HCT116 (cell line): ENCODE data around the gene ZBTB7B. TPM values are rescaled to one million over a fixed set of nuclear protein-coding genes. Genes with fewer than 3 reads are reported as not detected.

Experiments
- ATAC-seq: fragments of 200-7000 bp; cut with Tn5 transposase; 2 replicates; pipeline ENCODE4 v1.9.1; 2020; ENCODE audit warnings: mild to moderate bottlenecking, moderate library complexity
- BruUV-seq: library from RNA; stranded (reverse); fragments of 400-500 nt; replicated peaks from 2 replicates; lab custom pipeline; 2021; lab: Mats Ljungman, UMichigan
- CTCF ChIA-PET: fragments of 300-600 bp; sonication (Branson Sonifier 250); formaldehyde crosslinking; loops from one replicate; lab custom pipeline; 2021; ENCODE audit warnings: antibody characterized with exemption; lab: Charles Lee
- POLR2A ChIA-PET: fragments of 300-600, 350-600 bp; sonication (Branson Sonifier 250); formaldehyde crosslinking; loops from one replicate; lab custom pipeline; 2021; ENCODE audit warnings: antibody characterized with exemption; lab: Charles Lee
- RAD21 ChIA-PET, 2 experiments: fragments of 300-600 bp; sonication (Branson Sonifier 250); formaldehyde crosslinking; loops; one replicate each; lab custom pipeline; 2023; ENCODE audit warnings: low total read pairs in 2 of 2; ENCODE audit not compliant: uncharacterized antibody in 2 of 2, unreplicated experiment in 2 of 2, low non-redundant PET in 1 of 2; lab: Charles Lee
- DNase-seq: peaks from one replicate; pipeline ENCODE4 v3.0.0-alpha.2; 2010; ENCODE audit warnings: low read depth, low spot score
- H2AFZ ChIP-seq: fragments of 200-600 bp; shearing (Covaris generic), sonication (generic); 2 replicates; pipeline ENCODE4 v1.6.1; 2017; ENCODE audit warnings: low read depth, mixed run types, mixed read lengths, antibody characterized with exemption, low read length; ENCODE audit not compliant: poor library complexity, severe bottlenecking
- H3K27ac ChIP-seq: 2 replicates; pipeline ENCODE4 v1.5.1; 2012; ENCODE audit warnings: low read depth, low read length
- H3K27me3 ChIP-seq: fragments of 200-600 bp; sonication (generic); 2 replicates; pipeline ENCODE4 v1.6.1; 2016; ENCODE audit warnings: mixed run types, low read length, mixed read lengths; ENCODE audit not compliant: insufficient read depth
- H3K36me3 ChIP-seq, 2 experiments: fragments of 200-500 bp in 1 of 2; fragments of 200-600 bp in 1 of 2; sonication (Bioruptor generic) in 1 of 2; sonication (generic) in 1 of 2; 2 replicates each; pipeline versions ENCODE4 v1.5.1 to v1.6.1; 2014 to 2016; ENCODE audit warnings: low read length in 2 of 2, inconsistent platforms in 1 of 2, mixed read lengths in 1 of 2, mixed run types in 1 of 2; ENCODE audit not compliant: insufficient read depth in 2 of 2, control insufficient read depth in 1 of 2
- H3K4me1 ChIP-seq, 2 experiments: fragments of 200-600 bp in 1 of 2; sonication (generic) in 1 of 2; 2 replicates each; pipeline versions ENCODE4 v1.5.1 to v1.6.1; 2012 to 2017; ENCODE audit warnings: low read length in 2 of 2, inconsistent platforms in 1 of 2, mild to moderate bottlenecking in 1 of 2, mixed read lengths in 1 of 2, mixed run types in 1 of 2, moderate library complexity in 1 of 2; ENCODE audit not compliant: insufficient read depth in 2 of 2, control insufficient read depth in 1 of 2
- H3K4me2 ChIP-seq: fragments of 200-600 bp; sonication (generic); 2 replicates; pipeline ENCODE4 v1.6.1; 2017; ENCODE audit warnings: mixed run types, low read length, mixed read lengths
- H3K4me3 ChIP-seq, 2 experiments: fragments of 200-600 bp in 1 of 2; sonication (generic) in 1 of 2; replicated peaks in 1 of 2; 2 replicates each; pipeline ENCODE4 v1.5.1; 2011 to 2016; ENCODE audit warnings: low read length in 2 of 2, control low read depth in 1 of 2, low read depth in 1 of 2, mild to moderate bottlenecking in 1 of 2, mixed read lengths in 1 of 2, mixed run types in 1 of 2
- H3K79me2 ChIP-seq: fragments of 200-600 bp; sonication (generic); 2 replicates; pipeline ENCODE4 v1.6.1; 2017; ENCODE audit warnings: mild to moderate bottlenecking, mixed run types, low read length, moderate library complexity, mixed read lengths; ENCODE audit not compliant: insufficient read depth
- H3K9ac ChIP-seq: fragments of 200-600 bp; sonication (generic); 2 replicates; pipeline ENCODE4 v1.6.1; 2016; ENCODE audit warnings: low read length, mixed read lengths
- H3K9me2 ChIP-seq: fragments of 200-600 bp; sonication (generic), shearing (Covaris generic); 2 replicates; pipeline ENCODE4 v1.6.1; 2017; ENCODE audit warnings: mixed run types, mild to moderate bottlenecking, moderate library complexity; ENCODE audit not compliant: insufficient read depth
- H3K9me3 ChIP-seq, 2 experiments: fragments of 200-500 bp in 1 of 2; fragments of 200-600 bp in 1 of 2; sonication (Bioruptor generic) in 1 of 2; sonication (generic) in 1 of 2; 2 replicates each; pipeline ENCODE4 v1.6.1; 2014 to 2017; ENCODE audit warnings: low read length in 2 of 2, mixed read lengths in 2 of 2, inconsistent platforms in 1 of 2, low read depth in 1 of 2, mild to moderate bottlenecking in 1 of 2, mixed run types in 1 of 2, moderate library complexity in 1 of 2; ENCODE audit not compliant: control insufficient read depth in 1 of 2, insufficient read depth in 1 of 2
- H4K20me1 ChIP-seq: fragments of 200-600 bp; sonication (generic), shearing (Covaris generic); 2 replicates; pipeline ENCODE4 v1.6.1; 2017; ENCODE audit warnings: mixed run types, mild to moderate bottlenecking, moderate library complexity; ENCODE audit not compliant: insufficient read depth
- CBX3 ChIP-seq: IDR thresholded peaks from 2 replicates; pipeline ENCODE4 v1.6.1; 2012; ENCODE audit warnings: low read depth
- CEBPB ChIP-seq: IDR thresholded peaks from 2 replicates; pipeline ENCODE4 v1.6.1; 2012; ENCODE audit warnings: low read depth
- EGR1 ChIP-seq: IDR thresholded peaks from 2 replicates; pipeline ENCODE4 v1.6.1; 2012; ENCODE audit warnings: low read depth
- ELF1 ChIP-seq: IDR thresholded peaks from 2 replicates; pipeline ENCODE4 v1.6.1; 2012; ENCODE audit warnings: low read depth, borderline replicate concordance
- EZH2 ChIP-seq: fragments of 200-600 bp; sonication (generic); IDR thresholded peaks from 2 replicates; pipeline ENCODE4 v1.6.1; 2017; ENCODE audit warnings: antibody characterized with exemption, mixed run types
- EZH2phosphoT487 ChIP-seq: fragments of 200-600 bp; IDR thresholded peaks from 2 replicates; pipeline ENCODE4 v1.6.1; 2018; ENCODE audit warnings: antibody characterized with exemption, borderline replicate concordance
- FOSL1 ChIP-seq: IDR thresholded peaks from 2 replicates; pipeline ENCODE4 v1.6.1; 2012; ENCODE audit warnings: low read depth
- JUND ChIP-seq: IDR thresholded peaks from 2 replicates; pipeline ENCODE4 v1.6.1; 2012
- POLR2AphosphoS5 ChIP-seq: IDR thresholded peaks from 2 replicates; pipeline ENCODE4 v1.6.1; 2011; ENCODE audit warnings: mild to moderate bottlenecking, low read depth, low read length, moderate library complexity
- RAD21 ChIP-seq: IDR thresholded peaks from 2 replicates; pipeline ENCODE4 v1.6.1; 2012; ENCODE audit warnings: low read depth, mild to moderate bottlenecking
- SP1 ChIP-seq: IDR thresholded peaks from 2 replicates; pipeline ENCODE4 v1.6.1; 2012; ENCODE audit warnings: low read depth
- TCF7L2 ChIP-seq: IDR thresholded peaks from 2 replicates; pipeline ENCODE4 v1.7.0; 2011; ENCODE audit warnings: borderline replicate concordance, inconsistent platforms; ENCODE audit not compliant: insufficient read depth, insufficient read length; ENCODE audit errors: extremely low read depth
- ZNF274 ChIP-seq: fragments of 200-500 bp; sonication (Bioruptor generic); IDR thresholded peaks from 2 replicates; pipeline ENCODE4 v1.6.1; 2014; ENCODE audit warnings: mild to moderate bottlenecking, low read depth, low read length, inconsistent platforms
- intact Hi-C: fragments of 100-400 bp; cut with micrococcal nuclease; formaldehyde crosslinking; loops from 2 replicates; pipeline ENCODE4 v1.10.0; 2022
- total RNA-seq: library from RNA; stranded (reverse); gene quantifications from one replicate; pipeline ENCODE4 v1.2.1, GENCODE V29; 2021; ENCODE audit not compliant: unreplicated experiment
- TF ChIP-seq, protein P1 (sequence below): IDR thresholded peaks from 2 replicates; pipeline ENCODE4 v1.6.1; 2011; ENCODE audit warnings: mild to moderate bottlenecking, low read length, moderate library complexity; ENCODE audit not compliant: insufficient replicate concordance; ENCODE audit errors: extremely low read depth
- TF ChIP-seq, protein P2 (sequence below): IDR thresholded peaks from 2 replicates; pipeline ENCODE4 v1.6.1; 2012
- TF ChIP-seq, protein P3 (sequence below): IDR thresholded peaks from 2 replicates; pipeline ENCODE4 v1.6.1; 2012
- TF ChIP-seq, protein P4 (sequence below): IDR thresholded peaks from 2 replicates; pipeline ENCODE4 v1.6.1; 2012; ENCODE audit warnings: low read depth

Gene ZBTB7B
- total RNA-seq, 1 experiment from 2014 or later, result 57.0 TPM

DNA sequence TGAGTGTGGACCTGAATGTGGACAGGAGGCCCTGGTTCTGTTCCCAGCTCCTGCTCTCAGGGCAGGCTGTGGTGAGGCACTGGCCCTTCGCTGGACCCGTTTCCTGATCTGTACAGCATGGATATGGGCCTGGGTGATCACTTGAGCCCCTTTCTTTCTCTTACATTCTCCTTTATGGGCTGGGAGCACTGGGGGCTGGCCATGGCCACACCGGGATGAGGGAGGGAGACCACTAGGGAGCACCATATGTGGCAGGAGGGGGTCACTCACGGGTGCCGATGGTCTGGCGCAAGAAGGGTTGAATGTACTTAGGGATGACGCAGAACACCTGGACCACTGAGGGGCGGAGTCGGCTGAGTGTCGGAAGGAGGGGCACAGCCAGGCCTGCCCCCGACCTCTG is 28.3 kb downstream of the ZBTB7B start:
- Histone ChIP-seq H3K9ac (no peak overlapping the region), H3K4me2 (no peak overlapping the region), H3K9me2 (no peaks in the 10 kb centered on the region), H3K36me3 (no peaks in the 10 kb centered on the region), H4K20me1 (no peaks in the 10 kb centered on the region), H3K9me3 (no peaks in the 10 kb centered on the region), H3K27me3 (no peaks in the 10 kb centered on the region), H3K79me2 (no peaks in the 10 kb centered on the region), H3K4me1 (peaks cover 10 to 14% of the 10 kb centered on the region in 2 experiments), H2AFZ (no peak overlapping the region), H3K4me3 (no peak overlapping the region), H3K27ac (no peak overlapping the region)
- POLR2A ChIA-PET, result no interaction called here
- TF ChIP-seq EZH2phosphoT487 (no peak), ZNF274 (no peak), SP1 (no peak), FOSL1 (no peak), TCF7L2 (no peak), RAD21 (no peak), POLR2AphosphoS5 (no peak), ELF1 (no peak), CBX3 (no peak), CEBPB (no peak), EGR1 (no peak), EZH2 (no peak), JUND (no peak)
- TF ChIP-seq, protein P1, sequence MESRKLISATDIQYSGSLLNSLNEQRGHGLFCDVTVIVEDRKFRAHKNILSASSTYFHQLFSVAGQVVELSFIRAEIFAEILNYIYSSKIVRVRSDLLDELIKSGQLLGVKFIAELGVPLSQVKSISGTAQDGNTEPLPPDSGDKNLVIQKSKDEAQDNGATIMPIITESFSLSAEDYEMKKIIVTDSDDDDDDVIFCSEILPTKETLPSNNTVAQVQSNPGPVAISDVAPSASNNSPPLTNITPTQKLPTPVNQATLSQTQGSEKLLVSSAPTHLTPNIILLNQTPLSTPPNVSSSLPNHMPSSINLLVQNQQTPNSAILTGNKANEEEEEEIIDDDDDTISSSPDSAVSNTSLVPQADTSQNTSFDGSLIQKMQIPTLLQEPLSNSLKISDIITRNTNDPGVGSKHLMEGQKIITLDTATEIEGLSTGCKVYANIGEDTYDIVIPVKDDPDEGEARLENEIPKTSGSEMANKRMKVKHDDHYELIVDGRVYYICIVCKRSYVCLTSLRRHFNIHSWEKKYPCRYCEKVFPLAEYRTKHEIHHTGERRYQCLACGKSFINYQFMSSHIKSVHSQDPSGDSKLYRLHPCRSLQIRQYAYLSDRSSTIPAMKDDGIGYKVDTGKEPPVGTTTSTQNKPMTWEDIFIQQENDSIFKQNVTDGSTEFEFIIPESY, result no peak
- TF ChIP-seq, protein P2, sequence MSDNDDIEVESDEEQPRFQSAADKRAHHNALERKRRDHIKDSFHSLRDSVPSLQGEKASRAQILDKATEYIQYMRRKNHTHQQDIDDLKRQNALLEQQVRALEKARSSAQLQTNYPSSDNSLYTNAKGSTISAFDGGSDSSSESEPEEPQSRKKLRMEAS, result no peak
- TF ChIP-seq, protein P3, sequence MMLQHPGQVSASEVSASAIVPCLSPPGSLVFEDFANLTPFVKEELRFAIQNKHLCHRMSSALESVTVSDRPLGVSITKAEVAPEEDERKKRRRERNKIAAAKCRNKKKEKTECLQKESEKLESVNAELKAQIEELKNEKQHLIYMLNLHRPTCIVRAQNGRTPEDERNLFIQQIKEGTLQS, result no peak
- TF ChIP-seq, protein P4, sequence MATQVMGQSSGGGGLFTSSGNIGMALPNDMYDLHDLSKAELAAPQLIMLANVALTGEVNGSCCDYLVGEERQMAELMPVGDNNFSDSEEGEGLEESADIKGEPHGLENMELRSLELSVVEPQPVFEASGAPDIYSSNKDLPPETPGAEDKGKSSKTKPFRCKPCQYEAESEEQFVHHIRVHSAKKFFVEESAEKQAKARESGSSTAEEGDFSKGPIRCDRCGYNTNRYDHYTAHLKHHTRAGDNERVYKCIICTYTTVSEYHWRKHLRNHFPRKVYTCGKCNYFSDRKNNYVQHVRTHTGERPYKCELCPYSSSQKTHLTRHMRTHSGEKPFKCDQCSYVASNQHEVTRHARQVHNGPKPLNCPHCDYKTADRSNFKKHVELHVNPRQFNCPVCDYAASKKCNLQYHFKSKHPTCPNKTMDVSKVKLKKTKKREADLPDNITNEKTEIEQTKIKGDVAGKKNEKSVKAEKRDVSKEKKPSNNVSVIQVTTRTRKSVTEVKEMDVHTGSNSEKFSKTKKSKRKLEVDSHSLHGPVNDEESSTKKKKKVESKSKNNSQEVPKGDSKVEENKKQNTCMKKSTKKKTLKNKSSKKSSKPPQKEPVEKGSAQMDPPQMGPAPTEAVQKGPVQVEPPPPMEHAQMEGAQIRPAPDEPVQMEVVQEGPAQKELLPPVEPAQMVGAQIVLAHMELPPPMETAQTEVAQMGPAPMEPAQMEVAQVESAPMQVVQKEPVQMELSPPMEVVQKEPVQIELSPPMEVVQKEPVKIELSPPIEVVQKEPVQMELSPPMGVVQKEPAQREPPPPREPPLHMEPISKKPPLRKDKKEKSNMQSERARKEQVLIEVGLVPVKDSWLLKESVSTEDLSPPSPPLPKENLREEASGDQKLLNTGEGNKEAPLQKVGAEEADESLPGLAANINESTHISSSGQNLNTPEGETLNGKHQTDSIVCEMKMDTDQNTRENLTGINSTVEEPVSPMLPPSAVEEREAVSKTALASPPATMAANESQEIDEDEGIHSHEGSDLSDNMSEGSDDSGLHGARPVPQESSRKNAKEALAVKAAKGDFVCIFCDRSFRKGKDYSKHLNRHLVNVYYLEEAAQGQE, result no peak
- ATAC-seq (no peak), DNase-seq (no peak)
- RAD21 ChIA-PET, result no interaction called here
- CTCF ChIA-PET, result interaction anchor here (1.6 kb wide), 1 partner anchor 20 kb away, joined by 5 read pairs; the partner anchor contains the start of gene ADAM15
- intact Hi-C loops, result no loop called here
- BruUV-seq, result no TSS peak
